NCI-H526 treated with DMSO at 0.1 percent for 48 hours (cell line): ENCODE measurements around the gene TMEM254.
"Not testable (repeated sequence)": the region's sequence is repeated elsewhere in the genome, so short reads cannot be mapped to it uniquely, and the experiment has no call there.

Experiments used
- DNase-seq: peaks from one replicate; lab custom pipeline; 2025; lab: John Stamatoyannopoulos, UW

Gene TMEM254, protein sequence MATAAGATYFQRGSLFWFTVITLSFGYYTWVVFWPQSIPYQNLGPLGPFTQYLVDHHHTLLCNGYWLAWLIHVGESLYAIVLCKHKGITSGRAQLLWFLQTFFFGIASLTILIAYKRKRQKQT

GRCh38 chr10:80078448-80079311 lies at the start of gene TMEM254:
Gene TMEM254, plus strand, starts transcription at chr10:80078665. Its CDS starts 35 bp downstream, at chr10:80078700.
- DNase-seq = peak; percentile 57

DNA sequence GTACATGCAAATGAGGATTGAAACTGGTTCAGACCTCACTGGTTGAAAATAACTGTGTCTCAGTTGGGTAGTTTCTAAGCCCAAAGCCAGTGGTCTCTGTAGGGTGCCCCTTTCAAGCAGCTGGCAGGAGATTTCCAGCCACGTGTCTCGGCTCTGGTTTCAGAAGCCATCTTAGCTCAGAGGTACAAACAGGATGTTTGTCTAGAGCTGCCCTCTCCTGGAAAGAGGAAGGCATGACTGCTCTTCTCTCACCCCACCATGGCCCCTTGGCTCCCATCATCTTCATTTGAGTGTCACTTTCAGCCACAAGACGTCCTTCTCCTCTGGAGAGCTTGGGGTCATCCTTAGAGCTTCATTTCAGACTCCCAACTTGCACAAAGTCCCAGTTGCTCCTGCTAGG lies 49.3 kb upstream of the TMEM254 start:
- DNase-seq = not testable (repeated sequence)

DNA sequence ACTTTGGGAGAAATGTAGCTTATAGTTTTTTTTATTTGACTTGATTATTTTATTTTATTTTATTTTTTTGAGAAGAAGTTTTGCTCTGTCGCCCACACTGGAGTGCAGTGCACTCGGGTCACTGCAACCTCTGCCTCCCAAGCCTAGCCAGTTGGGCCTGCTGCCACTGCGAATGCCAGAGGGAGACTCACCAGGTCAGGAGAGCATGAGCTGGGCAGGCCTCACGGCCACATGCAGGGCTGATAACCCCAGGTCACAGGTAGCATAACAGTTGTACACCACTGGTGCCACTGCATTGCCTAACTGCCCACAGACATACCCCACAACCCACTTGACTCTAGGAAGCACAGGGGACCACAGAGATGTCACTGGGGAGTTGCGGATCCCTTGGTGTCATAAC lies 48.6 kb upstream of the TMEM254 start:
- not testable (repeated sequence) for DNase-seq

GRCh38 chr10:80032503-80032902 lies 46.0 kb upstream of the TMEM254 start:
- no peak for DNase-seq

GRCh38 chr10:80034766-80035165 lies 43.7 kb upstream of the TMEM254 start:
- not testable (repeated sequence) for DNase-seq

DNA sequence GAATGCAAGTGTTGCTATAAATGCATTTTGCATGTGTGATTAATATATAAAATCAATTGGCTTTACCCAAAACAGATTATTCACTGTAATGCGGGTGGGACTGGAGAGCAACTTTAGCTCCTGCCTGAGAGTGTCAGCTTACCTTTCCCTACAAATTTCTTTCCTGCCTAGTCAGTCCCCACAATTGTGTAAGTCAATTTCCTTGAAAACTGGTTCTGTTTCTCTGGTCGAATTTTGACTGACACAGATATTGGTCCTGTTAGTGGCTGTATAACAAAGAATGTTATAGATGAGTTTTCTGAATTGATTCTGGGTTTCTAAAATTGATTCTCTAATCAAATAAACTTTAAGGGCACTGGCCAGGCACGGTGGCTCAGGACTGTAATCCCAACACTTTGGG lies 43.0 kb upstream of the TMEM254 start:
- DNase-seq = not testable (repeated sequence)

DNA sequence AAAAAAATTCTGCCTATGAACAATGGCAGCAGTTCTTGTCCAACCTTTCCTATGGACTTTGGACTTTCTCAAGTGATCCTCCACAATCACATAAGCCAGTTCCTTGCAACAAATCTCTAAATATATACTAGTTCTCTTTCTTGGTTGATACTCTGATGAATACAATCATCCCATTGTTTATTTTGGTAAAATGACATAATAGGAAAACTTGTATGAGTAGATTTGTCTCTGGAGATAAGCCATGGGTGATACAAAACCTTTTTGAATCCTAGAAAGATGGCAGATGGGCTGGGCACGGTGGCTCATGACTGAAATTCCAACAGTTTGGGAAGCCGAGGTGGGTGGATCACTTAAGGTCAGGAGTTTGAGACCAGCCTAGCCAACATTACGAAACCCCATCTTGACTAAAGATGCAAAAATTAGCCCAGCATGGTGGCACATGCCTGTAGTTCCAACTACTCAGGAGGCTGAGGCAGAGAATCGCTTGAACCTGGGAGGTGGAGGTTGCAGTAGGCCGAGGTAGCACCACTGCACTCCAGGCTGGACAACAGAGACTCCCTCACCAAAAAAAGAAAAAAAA lies 41.5 kb upstream of the TMEM254 start:
- DNase-seq = not testable (repeated sequence)

DNA sequence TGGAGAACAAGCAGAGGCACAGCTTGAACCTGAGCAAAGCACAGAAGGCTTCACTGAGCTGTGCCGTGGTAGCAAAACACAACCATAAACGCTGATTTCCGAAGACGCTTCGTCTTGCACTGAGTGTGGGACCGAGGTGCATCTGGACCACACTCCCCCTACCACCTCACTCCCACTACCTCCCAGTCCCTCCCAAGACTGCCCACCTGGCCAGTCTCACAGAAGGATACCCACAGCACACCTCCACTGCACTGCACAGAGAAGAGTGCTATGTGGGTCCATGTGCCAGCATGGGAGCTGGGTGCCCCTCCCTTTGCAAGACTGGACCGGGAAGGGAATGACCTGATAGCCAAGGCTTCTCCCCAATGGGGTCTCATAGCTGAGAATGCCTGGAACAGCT lies 40.2 kb upstream of the TMEM254 start:
- not testable (repeated sequence) for DNase-seq

- DNase-seq = no peak
These were observed 37.3 kb upstream of the TMEM254 start for GRCh38 chr10:80041162-80041561.

DNA sequence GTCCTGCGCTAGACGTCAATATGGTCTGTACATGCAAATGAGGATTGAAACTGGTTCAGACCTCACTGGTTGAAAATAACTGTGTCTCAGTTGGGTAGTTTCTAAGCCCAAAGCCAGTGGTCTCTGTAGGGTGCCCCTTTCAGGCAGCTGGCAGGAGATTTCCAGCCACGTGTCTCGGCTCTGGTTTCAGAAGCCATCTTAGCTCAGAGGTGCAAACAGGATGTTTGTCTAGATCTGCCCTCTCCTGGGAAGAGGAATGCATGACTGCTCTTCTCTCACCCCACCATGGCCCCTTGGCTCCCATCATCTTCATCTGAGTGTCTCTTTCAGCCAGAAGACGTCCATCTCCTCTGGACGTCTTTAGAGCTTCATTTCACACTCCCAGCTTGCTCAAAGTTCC lies 33.5 kb upstream of the TMEM254 start:
- DNase-seq = not testable (repeated sequence)

DNA sequence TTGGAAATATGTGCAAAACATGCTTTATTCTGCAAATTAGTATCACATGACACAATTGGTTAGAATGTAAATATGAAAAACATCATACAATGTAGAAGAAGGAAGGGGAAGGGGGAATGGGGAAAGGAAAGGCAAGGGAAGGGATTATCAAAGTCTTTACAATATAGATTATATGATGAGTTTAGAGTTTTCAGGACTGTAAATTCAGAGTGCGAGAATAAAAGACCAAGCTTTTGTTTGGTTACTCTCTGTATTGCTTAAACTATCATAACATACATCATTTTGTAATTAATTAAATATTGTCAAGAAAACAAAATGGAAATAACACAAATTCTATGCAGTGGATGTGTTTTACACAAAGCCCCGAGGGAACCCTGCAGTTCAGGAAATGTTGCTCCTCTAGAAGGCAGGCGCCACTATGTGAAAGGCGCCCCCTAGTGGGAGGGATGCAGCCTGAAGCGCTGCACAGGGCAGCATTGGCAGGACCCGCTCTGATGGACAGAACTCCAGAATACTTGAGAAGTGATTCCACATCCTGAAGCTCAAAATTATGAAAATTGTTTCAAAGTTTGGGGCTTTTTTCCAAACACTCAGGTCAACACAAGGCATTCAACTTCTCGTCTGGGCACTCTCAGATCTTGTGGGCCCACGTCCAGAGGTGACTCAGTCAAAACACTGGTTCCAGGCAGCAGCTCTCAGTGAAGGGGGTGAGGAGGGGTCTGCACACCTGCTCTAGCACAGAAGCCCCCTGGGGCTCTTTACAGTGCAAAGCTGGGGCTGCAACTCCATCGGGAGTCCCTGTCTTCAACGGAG lies 31.6 kb upstream of the TMEM254 start:
- peak; percentile 10 for DNase-seq

GRCh38 chr10:80050752-80051151 lies 27.7 kb upstream of the TMEM254 start:
- no peak for DNase-seq

DNA sequence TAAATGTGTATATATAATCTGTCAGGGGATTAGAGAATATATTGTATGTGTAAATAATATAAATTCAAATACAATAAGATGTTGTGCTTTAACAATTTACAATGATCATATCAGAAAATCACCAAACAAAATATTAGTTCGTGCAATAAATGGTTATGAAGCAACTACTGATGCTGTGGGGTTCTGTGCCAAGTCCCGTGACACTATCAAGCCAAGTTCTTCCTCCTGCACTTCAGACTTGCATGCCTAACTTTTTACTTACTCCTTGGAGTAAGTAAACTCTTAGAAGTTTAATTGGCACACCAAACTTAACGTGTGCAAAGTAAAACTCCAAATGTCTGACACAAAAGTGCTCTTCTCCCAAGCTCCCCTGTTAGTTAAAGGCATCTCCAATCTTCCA lies 26.5 kb upstream of the TMEM254 start:
- DNase-seq = no peak

DNA sequence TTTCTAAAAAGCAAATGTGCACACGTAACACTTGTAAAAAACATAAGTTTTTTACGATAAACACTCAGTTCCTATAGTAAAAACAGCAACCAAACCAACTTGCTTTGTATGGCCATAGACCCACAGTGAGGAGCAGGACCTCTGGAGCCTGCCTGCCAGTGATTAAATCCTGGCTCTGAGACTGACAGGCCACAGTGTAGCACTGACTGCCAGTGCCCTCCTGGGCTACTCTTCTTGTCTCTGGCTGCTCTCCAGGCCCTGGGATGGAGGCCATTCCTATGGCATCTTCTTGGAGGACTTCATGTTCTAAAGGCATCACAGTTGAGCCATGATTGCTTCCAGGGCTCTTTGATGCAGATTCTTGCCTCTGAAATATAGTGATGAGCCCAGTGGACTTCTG lies 22.7 kb upstream of the TMEM254 start:
- no peak for DNase-seq

GRCh38 chr10:80057171-80057570 lies 21.3 kb upstream of the TMEM254 start:
- DNase-seq = no peak

- no peak for DNase-seq
These were observed 14.2 kb upstream of the TMEM254 start for GRCh38 chr10:80064120-80064886.

DNA sequence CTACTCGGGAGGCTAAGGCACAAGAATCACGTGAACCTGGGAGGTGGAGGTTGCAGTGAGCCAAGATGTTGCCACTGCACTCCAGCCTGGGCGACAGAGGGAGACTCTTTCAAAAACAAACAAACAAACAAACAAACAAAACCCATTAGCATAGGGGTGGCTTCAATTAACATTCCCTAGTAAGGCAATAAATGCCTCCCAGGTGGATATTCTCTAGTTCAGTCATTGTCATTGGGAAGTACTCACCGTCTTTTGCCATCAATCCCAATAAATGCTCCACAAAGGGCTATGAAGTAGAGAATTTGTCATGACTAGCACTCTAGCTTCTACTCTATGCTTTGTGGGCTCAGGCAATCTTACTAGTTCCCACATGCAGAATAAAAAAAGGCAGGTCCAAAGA lies 11.7 kb upstream of the TMEM254 start:
- no peak for DNase-seq

DNA sequence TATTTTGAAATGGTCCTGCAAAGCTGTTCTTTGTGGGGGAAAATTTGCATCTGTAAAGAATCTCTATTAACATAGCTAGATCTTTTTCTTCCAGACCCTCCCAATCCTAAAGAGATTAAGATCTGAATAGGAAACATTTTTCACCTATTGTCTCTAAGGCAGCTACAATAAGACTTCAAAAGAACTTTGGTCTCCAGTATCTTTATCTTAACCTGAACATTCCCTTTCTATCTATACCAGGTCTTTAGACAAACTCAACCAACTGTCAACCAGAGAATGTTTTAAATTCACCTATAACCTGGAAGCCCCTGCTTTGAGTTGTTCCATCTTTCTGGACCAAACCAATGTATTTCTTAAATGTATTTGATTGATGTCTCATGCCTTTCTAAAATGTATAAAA lies 10.6 kb upstream of the TMEM254 start:
- not testable (repeated sequence) for DNase-seq

DNA sequence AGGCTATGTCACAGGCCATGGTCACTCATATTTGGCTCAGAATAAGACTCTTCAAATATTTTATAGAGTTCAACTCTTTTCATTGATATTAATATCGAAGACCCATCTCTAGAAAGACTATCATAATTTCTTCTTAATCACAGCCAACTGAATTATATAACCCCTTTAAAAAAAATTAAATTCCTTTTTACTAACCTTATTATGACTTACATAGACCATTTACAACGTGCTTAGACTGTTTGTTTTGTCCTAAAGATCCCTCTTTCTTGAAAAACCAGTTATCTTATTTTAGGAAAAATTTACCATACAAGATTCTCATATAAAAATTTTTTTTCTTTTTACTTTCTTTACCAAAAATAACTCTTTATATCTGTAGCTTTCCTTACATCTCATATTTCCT lies 10.2 kb upstream of the TMEM254 start:
- no peak for DNase-seq

GRCh38 chr10:80070057-80070456 lies 8.4 kb upstream of the TMEM254 start:
- no peak for DNase-seq

DNA sequence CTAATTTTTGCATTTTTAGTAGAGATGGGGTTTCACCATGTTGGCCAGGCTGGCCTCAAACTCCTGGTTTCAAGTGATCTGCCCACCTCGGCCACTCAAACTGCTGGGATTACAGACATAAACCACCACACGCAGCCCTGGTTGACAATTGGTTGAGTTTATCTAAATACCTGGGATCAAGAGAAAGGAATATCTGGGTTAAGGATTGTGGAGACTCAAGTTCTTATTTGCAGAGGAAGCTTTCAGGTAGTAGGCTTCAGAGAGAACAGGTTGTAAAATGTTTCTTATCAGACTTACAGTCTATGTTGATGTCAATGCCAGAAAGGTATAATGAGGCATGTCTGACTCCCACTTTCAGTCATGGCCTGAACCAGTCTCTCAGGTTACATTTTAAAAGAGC lies 5.9 kb upstream of the TMEM254 start:
- DNase-seq = no peak

DNA sequence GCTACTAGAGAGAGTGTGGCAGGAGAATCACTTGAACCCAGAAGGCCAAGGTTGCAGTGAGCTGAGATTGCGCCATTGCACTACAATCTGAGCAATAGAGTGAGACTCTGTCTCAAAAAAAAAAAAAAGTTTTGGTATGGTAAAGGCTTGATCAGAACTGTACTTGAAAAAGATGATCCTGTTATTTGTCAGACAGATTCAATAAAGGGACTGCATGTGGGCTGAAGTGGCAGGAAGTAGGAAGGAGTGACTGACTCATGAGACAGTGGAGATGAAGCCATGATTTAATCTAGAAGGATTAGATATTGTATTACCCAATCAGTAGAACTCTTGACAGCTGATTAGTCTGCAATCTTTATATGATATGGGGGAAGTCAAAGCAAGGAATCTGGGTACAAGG lies 2.7 kb upstream of the TMEM254 start:
- no peak for DNase-seq
